IPS-NIHi7 (cell line): ENCODE measurements around the gene HDAC8.
"Not testable (repeated sequence)": the region's sequence is repeated elsewhere in the genome, so short reads cannot be mapped to it uniquely, and the experiment has no call there.

Source experiments
- DNase-seq: peaks from one replicate; pipeline ENCODE4 v3.0.0; 2012; ENCODE audit warnings: mixed read lengths; ENCODE audit errors: extremely low spot score

The HDAC8 gene

GRCh38 chrX:72536542-72536941, 36.1 kb downstream of the HDAC8 start:
- DNase-seq: no peak

- DNase-seq: no peak
These were observed 40.3 kb downstream of the HDAC8 start for GRCh38 chrX:72532366-72532765.

- no peak for DNase-seq
These were observed 45.8 kb downstream of the HDAC8 start for GRCh38 chrX:72526534-72527508.

- no peak for DNase-seq
These were observed 73.9 kb downstream of the HDAC8 start for GRCh38 chrX:72498782-72499181.

GRCh38 chrX:72495046-72495445, 77.6 kb downstream of the HDAC8 start:
- DNase-seq: no peak

GRCh38 chrX:72492499-72492898, 80.1 kb downstream of the HDAC8 start:
- no peak for DNase-seq

GRCh38 chrX:72490221-72490620, 82.4 kb downstream of the HDAC8 start:
- not testable (repeated sequence) for DNase-seq

- no peak for DNase-seq
These were observed 85.0 kb downstream of the HDAC8 start for GRCh38 chrX:72487661-72488060.

- no peak for DNase-seq
These were observed 93.0 kb downstream of the HDAC8 start for GRCh38 chrX:72479324-72480274.

GRCh38 chrX:72478853-72479252, 93.8 kb downstream of the HDAC8 start:
- no peak for DNase-seq

- DNase-seq: no peak
These were observed 94.3 kb downstream of the HDAC8 start for GRCh38 chrX:72478351-72478750.

GRCh38 chrX:72477781-72478181, 94.9 kb downstream of the HDAC8 start:
- DNase-seq: no peak

GRCh38 chrX:72477376-72477775, 95.3 kb downstream of the HDAC8 start:
- DNase-seq: no peak

GRCh38 chrX:72475952-72476668, 96.5 kb downstream of the HDAC8 start:
- DNase-seq: no peak

- DNase-seq: peak; percentile 13
These were observed 97.3 kb downstream of the HDAC8 start for GRCh38 chrX:72475338-72475737.

- DNase-seq: no peak
These were observed 102.0 kb downstream of the HDAC8 start for GRCh38 chrX:72470532-72471223.

- no peak for DNase-seq
These were observed 102.5 kb downstream of the HDAC8 start for GRCh38 chrX:72470117-72470516.

GRCh38 chrX:72468607-72469006, 104.0 kb downstream of the HDAC8 start:
- DNase-seq: no peak

- no peak for DNase-seq
These were observed 105.5 kb downstream of the HDAC8 start for GRCh38 chrX:72467135-72467534.

- no peak for DNase-seq
These were observed 106.2 kb downstream of the HDAC8 start for GRCh38 chrX:72466493-72466892.

- DNase-seq: no peak
These were observed 106.8 kb downstream of the HDAC8 start for GRCh38 chrX:72465889-72466288.
